HEK293 (cell line): Measurements from ENCODE around the gene ISCU.

Experiments
- ATF2 ChIP-seq: fragments of 450-650 bp; formaldehyde crosslinking; IDR thresholded peaks from 2 replicates; pipeline ENCODE4 v1.5.1; 2016; ENCODE audit warnings: missing biosample characterization, missing genetic modification characterization, low read depth
- HOXA7 ChIP-seq: sonication (generic); formaldehyde crosslinking; IDR thresholded peaks from 2 replicates; pipeline ENCODE4 v1.8.1; 2022; ENCODE audit warnings: missing genetic modification reagents, borderline replicate concordance
- HOXD13 ChIP-seq: sonication (generic); formaldehyde crosslinking; IDR thresholded peaks from 2 replicates; pipeline ENCODE4 v1.8.0; 2022; ENCODE audit warnings: missing genetic modification reagents, borderline replicate concordance
- IKZF3 ChIP-seq: fragments of 450-650 bp; IDR thresholded peaks from 2 replicates; pipeline ENCODE4 v1.5.0; 2018; ENCODE audit warnings: missing biosample characterization, mild to moderate bottlenecking, missing genetic modification characterization, moderate library complexity
- TRIM28 ChIP-seq: IDR thresholded peaks from 2 replicates; pipeline ENCODE4 v1.6.1; 2011; ENCODE audit warnings: low read length, control low read depth, borderline replicate concordance
- ZBTB21 ChIP-seq: fragments of 450-650 bp; formaldehyde crosslinking; IDR thresholded peaks from 2 replicates; pipeline ENCODE4 v1.5.1; 2017; ENCODE audit warnings: missing biosample characterization, missing genetic modification characterization
- ZFP3 ChIP-seq: fragments of 450-650 bp; formaldehyde crosslinking; IDR thresholded peaks from 2 replicates; pipeline ENCODE4 v1.5.1; 2016; ENCODE audit warnings: low read depth, missing biosample characterization, missing genetic modification characterization
- ZNF112 ChIP-seq: fragments of 450-650 bp; formaldehyde crosslinking; IDR thresholded peaks from 2 replicates; pipeline ENCODE4 v1.5.0; 2017; ENCODE audit warnings: missing biosample characterization, missing genetic modification characterization
- ZNF148 ChIP-seq: fragments of 450-650 bp; formaldehyde crosslinking; IDR thresholded peaks from 2 replicates; pipeline ENCODE4 v1.5.0; 2017; ENCODE audit warnings: missing biosample characterization, missing genetic modification characterization, borderline replicate concordance
- ZNF155 ChIP-seq: fragments of 450-650 bp; formaldehyde crosslinking; IDR thresholded peaks from 2 replicates; pipeline ENCODE4 v1.5.1; 2016; ENCODE audit warnings: missing biosample characterization, missing genetic modification characterization
- ZNF157 ChIP-seq: fragments of 450-650 bp; formaldehyde crosslinking; IDR thresholded peaks from 2 replicates; pipeline ENCODE4 v1.5.1; 2016; ENCODE audit warnings: missing biosample characterization, missing genetic modification characterization
- ZNF214 ChIP-seq: fragments of 450-650 bp; formaldehyde crosslinking; IDR thresholded peaks from 2 replicates; pipeline ENCODE4 v1.5.1; 2017; ENCODE audit warnings: missing biosample characterization, mild to moderate bottlenecking, missing genetic modification characterization, borderline replicate concordance
- ZNF280C ChIP-seq: fragments of 450-650 bp; formaldehyde crosslinking; IDR thresholded peaks from 2 replicates; pipeline ENCODE4 v1.5.1; 2016; ENCODE audit warnings: missing biosample characterization, missing genetic modification characterization
- ZNF350 ChIP-seq: fragments of 450-650 bp; formaldehyde crosslinking; IDR thresholded peaks from 2 replicates; pipeline ENCODE4 v1.5.0; 2017; ENCODE audit warnings: missing biosample characterization, mild to moderate bottlenecking, missing genetic modification characterization
- ZNF426 ChIP-seq: fragments of 450-650 bp; formaldehyde crosslinking; IDR thresholded peaks from 2 replicates; pipeline ENCODE4 v1.5.1; 2017; ENCODE audit warnings: missing biosample characterization, missing genetic modification characterization, mild to moderate bottlenecking, inconsistent platforms, moderate library complexity
- ZNF501 ChIP-seq: fragments of 450-650 bp; formaldehyde crosslinking; IDR thresholded peaks from 2 replicates; pipeline ENCODE4 v1.5.1; 2016; ENCODE audit warnings: missing biosample characterization, missing genetic modification characterization
- ZNF518A ChIP-seq: fragments of 450-650 bp; formaldehyde crosslinking; conservative IDR thresholded peaks from 2 replicates; pipeline ENCODE4 v1.5.1; 2016; ENCODE audit warnings: low read depth, missing biosample characterization, missing genetic modification characterization
- ZNF639 ChIP-seq: fragments of 450-650 bp; formaldehyde crosslinking; IDR thresholded peaks from 2 replicates; pipeline ENCODE4 v1.5.1; 2016; ENCODE audit warnings: missing biosample characterization, missing genetic modification characterization
- ZNF658 ChIP-seq: fragments of 450-650 bp; formaldehyde crosslinking; IDR thresholded peaks from 2 replicates; pipeline ENCODE4; 2016; ENCODE audit warnings: missing biosample characterization, missing genetic modification characterization
- ZNF670 ChIP-seq: fragments of 450-650 bp; formaldehyde crosslinking; IDR thresholded peaks from 2 replicates; pipeline ENCODE4 v1.5.1; 2016; ENCODE audit warnings: missing biosample characterization, missing genetic modification characterization, low read depth
- ZNF701 ChIP-seq: fragments of 450-650 bp; formaldehyde crosslinking; IDR thresholded peaks from 2 replicates; pipeline ENCODE4 v1.5.1; 2016; ENCODE audit warnings: missing biosample characterization, missing genetic modification characterization
- ZNF776 ChIP-seq: fragments of 450-650 bp; formaldehyde crosslinking; IDR thresholded peaks from 2 replicates; pipeline ENCODE4 v1.5.0; 2017; ENCODE audit warnings: missing biosample characterization, missing genetic modification characterization, borderline replicate concordance
- ZSCAN16 ChIP-seq: fragments of 450-650 bp; formaldehyde crosslinking; IDR thresholded peaks from 2 replicates; pipeline ENCODE4 v1.5.1; 2016; ENCODE audit warnings: missing biosample characterization, missing genetic modification characterization
- TF ChIP-seq, protein P1 (sequence below): fragments of 450-650 bp; formaldehyde crosslinking; IDR thresholded peaks from 2 replicates; pipeline ENCODE4 v1.5.1; 2016; ENCODE audit warnings: missing biosample characterization, missing genetic modification characterization

ISCU gene

DNA sequence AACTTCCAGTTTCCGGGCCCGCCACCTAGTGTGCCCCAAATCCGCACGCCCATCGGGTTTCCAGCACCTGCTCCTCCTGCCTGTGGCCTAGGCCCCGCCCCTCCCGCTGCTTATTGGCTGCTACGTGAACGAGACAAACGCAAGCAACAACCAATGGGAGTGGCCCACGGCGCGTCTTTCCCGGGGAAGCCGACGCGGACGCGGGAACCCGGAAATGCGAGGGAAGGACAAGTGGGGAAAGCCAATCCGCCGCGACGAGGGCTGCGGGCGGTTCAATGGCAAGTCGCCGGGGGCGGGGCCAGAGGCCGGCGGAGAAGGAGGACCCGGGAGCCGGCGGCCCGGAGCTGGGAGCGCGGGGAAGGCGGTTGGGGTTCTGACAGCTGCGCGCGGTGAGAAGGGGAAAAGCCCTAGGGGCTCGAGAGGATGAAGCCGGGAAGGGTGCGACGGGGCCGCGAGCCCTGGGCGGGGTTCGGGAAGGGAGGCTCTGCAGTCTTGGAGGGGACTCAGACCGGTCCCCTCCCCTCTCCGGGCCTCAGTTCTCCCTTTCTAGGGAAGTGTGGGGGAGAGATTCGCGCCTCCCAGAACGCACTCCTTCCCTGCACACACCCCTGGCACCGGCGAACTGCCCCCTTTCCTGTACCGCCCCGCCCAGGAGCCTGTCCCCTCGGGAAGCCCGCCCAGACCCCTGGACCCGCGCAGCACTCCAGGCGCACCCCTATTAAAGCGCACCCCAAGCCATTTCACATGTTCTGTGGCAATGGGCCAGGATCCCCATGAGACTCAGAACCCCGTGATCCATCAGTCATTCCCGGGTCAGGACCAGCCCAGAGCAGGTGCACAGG, 47.2 kb upstream of the ISCU start, which contains the start of gene FICD (continued):
- TF ChIP-seq ATF2 (tag by site-specific recombination) = no peak
- no peak for TF ChIP-seq HOXA7 (CRISPR knock-in tag)
- TF ChIP-seq TRIM28 = no peak
- no peak for TF ChIP-seq ZNF350 (tag by site-specific recombination)
- no peak for TF ChIP-seq HOXD13 (CRISPR knock-in tag)
- no peak for TF ChIP-seq ZNF426 (tag by site-specific recombination)
- no peak for TF ChIP-seq ZNF701 (tag by site-specific recombination)
- no peak for TF ChIP-seq ZNF658 (tag by site-specific recombination)
- no peak for TF ChIP-seq ZBTB21
- TF ChIP-seq ZFP3 (tag by site-specific recombination) = no peak
- no peak for TF ChIP-seq ZNF155 (tag by site-specific recombination)
- no peak for TF ChIP-seq ZNF670 (tag by site-specific recombination)
- no peak for TF ChIP-seq ZNF518A (tag by site-specific recombination)
- TF ChIP-seq ZNF157 (tag by site-specific recombination) = no peak
- peak; percentile 79 for TF ChIP-seq ZNF501 (tag by site-specific recombination)
- TF ChIP-seq ZNF148 (tag by site-specific recombination) = no peak
- no peak for TF ChIP-seq ZNF214 (tag by site-specific recombination)
- TF ChIP-seq IKZF3 (tag by site-specific recombination) = peak; percentile 81
- TF ChIP-seq ZNF776 (tag by site-specific recombination) = no peak
- TF ChIP-seq, protein P1, sequence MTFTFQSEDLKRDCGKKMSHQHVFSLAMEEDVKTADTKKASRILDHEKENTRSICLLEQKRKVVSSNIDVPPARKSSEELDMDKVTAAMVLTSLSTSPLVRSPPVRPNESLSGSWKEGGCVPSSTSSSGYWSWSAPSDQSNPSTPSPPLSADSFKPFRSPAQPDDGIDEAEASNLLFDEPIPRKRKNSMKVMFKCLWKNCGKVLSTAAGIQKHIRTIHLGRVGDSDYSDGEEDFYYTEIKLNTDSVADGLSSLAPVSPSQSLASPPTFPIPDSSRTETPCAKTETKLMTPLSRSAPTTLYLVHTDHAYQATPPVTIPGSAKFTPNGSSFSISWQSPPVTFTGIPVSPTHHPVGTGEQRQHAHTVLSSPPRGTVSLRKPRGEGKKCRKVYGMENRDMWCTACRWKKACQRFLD (tag by site-specific recombination) = 0 out of 2 replicates have a peak, but pooled peaks have one; percentile 23
- TF ChIP-seq ZNF639 (tag by site-specific recombination) = 0 out of 2 replicates have a peak, but pooled peaks have one; percentile 68
- TF ChIP-seq ZNF280C (tag by site-specific recombination) = no peak
- no peak for TF ChIP-seq ZSCAN16 (tag by site-specific recombination)
- no peak for TF ChIP-seq ZNF112
